22Rv1 (cell line): ENCODE measurements around the gene SLC38A5.

Source experiments
- CTCF ChIP-seq: fragments of 450-650 bp; IDR thresholded peaks from 2 replicates; pipeline ENCODE4 v1.5.1; 2017; ENCODE audit warnings: mild to moderate bottlenecking
- ZFX ChIP-seq: fragments of 450-650 bp; IDR thresholded peaks from 2 replicates; pipeline ENCODE4 v1.6.1; 2017; ENCODE audit warnings: antibody characterized with exemption, borderline replicate concordance

- TF ChIP-seq CTCF (no peak), ZFX (no peak)
Observed at GRCh38 chrX:48476919-48477318, 6.9 kb upstream of the SLC38A5 start.
